GF-D8 (cell line): ENCODE measurements around the gene ALDH4A1.

Source experiments
- DNase-seq: peaks from one replicate; lab custom pipeline; 2025; lab: John Stamatoyannopoulos, UW

Gene ALDH4A1, protein sequence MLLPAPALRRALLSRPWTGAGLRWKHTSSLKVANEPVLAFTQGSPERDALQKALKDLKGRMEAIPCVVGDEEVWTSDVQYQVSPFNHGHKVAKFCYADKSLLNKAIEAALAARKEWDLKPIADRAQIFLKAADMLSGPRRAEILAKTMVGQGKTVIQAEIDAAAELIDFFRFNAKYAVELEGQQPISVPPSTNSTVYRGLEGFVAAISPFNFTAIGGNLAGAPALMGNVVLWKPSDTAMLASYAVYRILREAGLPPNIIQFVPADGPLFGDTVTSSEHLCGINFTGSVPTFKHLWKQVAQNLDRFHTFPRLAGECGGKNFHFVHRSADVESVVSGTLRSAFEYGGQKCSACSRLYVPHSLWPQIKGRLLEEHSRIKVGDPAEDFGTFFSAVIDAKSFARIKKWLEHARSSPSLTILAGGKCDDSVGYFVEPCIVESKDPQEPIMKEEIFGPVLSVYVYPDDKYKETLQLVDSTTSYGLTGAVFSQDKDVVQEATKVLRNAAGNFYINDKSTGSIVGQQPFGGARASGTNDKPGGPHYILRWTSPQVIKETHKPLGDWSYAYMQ

DNA sequence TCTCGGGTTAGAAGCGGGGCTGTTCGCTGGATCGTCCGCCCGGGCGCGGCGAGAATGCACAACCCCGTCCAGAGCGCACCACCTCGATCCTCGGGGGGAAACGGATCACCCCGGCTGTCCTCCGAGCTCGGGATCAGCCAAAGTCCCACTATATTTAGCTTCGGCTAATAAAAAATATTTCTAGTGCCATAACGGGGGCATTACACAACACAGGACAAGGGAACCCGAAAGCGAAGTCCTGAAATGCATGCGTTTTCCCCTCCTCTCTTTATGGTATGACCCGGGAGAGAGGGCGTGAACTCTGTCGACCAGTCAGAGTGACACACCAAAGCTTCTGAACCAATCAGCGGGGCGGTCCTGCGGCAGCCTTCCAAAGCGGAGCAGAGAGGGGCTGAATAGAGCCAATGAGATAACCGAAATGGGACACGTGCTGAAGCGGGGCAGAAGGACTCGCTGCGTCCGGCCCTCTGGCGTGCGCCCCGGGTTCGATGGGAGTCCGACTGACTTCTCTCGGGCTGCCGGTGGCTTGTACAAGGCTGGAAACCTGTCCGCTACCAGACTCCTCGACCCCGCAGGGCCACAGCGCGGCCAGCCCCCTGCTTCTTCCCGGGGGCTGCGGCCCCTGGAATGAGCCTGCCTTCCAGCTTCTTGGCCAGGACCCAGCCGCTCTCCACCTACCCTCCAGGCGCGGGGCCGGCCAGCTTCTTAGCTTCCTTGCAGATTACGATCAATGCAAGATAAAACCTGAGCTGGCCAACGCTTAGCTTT lies at the start of gene ALDH4A1:
ALDH4A1 (minus strand) TSS at position 33 of the 768 bp plus-strand sequence; CDS start at position 1, 32 bp downstream.
- peak; percentile 92 for DNase-seq

DNA sequence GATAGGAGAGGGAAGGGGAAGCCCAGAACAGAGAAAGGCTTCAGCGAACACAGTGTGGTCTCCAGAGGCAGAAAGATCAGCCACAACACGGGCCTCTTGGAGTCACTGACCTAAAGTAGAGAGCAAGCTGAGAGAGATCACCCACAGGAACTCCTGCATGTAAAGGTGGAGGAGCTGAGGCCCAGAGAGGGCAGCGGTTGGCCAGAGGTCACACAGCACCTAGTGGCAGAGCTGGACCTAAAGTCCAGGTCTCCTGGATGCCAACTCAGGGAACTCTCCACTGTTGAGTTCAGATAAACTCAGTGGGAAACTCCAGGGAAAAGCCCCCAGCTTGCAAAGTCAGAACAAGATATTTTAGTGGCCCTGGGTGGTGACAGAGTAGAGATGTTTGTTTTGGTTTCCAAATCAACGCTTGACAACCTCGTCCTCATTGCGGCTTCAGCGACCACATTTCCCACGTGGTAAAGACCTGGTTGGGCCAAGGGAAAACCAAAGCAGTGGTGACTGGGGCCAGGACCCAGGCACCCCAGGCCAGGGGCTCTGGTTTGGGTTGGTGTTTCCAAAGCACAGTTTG lies 49.5 kb upstream of the ALDH4A1 start:
- DNase-seq: peak; percentile 8

DNA sequence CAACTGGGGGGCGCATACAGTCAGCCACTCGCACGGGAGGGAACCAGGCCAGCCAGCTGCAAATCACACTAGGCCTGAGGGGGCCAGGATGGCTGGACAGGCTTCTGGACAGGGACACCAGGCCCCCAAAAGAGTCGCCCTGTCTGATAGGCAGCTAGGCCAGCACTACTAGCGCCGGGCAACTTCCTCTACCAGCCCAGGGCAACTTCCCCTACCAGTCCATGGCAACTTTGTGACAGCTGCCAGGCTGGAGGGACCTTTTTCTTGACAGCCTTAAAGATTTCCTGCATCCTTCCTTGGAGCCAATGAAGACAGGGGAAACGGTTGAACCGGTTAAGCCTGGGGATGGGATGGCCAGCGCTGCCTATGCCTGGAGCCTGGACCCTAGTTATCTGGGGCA lies 49.1 kb upstream of the ALDH4A1 start:
- DNase-seq: peak; percentile 25

DNA sequence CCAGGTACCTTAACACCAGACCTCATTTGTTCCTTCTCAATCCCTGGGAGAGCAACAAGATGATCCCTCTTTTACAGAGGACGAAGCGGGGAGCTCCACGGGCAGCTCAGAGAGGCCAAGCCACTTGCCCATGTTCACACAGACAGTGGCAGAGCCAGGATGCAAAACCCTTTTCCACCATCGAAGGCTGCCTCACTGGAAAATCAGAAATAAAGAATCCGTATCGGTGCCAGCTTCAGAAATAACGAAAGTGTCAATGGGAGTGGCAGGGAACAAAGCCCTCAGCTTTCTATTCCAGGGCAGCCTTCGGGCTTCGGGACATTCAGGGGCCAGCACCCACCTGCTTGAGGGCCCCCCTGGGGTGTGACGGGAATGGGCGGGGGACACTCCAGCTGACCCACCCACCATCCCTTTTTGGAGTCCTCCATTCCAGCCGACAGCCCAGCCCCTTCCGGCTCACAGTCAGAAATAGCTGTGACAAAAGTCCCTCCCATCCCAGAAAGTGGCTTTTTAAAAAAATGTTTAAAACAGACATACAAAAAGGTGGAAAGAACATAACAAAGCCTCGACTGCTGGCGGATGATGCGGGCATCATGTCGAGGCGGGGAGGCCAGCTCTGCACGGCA lies 48.2 kb upstream of the ALDH4A1 start:
- no peak for DNase-seq

DNA sequence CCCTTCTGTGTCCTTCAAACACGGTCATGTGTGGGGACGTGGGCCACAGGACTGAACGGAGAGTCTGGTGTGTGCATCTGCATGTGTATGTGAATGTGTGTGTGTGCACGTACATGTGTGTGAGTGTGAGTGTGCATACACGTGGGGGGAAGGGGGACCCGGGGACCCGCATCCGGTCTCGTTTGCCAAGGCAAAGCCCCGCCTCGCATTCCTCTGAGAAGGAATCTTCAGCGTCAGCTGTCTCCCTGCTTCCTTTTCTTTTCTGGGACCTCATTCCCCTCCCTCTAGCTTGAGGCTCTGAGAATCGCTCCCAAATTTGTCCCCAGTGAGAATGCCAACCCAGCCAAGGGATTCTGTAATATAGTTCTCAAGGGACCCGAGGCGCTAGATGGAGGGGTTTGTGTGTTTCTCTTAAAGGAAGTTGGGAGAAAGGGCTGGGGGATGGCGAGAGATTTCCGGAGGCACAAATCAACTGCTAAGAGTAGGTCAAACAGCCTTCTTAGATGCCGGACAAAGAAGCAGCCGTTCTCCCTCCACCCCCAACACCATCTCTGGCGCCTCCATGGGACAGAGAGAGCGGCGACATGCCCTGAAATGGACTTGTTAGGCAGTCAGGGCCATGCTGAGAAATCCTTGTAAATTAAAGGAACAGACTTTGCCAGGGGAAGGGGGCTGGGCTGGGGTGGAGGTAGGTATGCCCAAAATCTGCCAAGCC lies 47.5 kb upstream of the ALDH4A1 start:
- no peak for DNase-seq

DNA sequence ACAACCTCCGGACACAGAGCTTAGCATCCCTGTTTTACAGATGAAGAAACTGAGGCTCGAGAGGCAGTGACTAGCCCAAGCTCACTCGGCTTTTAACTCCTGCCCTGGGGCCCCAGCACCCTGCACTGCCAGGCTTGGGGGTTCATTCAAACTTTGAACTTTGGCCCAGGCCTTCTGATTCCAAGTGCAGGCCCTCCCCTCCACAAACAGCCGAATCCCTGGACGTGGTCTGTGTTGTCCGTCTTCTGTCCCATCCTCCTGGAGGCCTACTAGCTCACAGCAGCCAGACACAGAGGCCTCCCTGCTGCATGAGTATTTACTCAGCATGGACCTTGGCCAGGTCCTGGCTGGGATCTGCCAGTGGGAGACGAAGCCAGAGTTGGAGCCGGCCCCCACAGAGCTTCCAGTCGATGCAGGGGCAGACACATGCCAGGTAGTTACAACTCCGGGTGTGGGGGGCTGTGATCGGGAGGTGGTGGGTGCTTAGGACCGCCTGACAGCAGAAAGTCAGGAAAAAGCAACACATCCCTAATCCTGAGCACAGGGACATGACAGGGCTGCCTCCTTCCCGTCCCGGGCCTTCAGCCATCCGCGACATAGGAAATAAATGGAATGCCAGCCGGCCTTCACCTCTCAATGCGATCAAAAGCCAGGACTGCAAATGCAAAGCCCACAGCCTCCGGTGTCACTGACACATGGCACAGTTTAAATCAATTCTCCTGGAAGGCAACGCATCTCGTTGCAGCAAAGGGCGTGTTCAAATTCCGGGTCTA lies 46.7 kb upstream of the ALDH4A1 start:
- DNase-seq: no peak

DNA sequence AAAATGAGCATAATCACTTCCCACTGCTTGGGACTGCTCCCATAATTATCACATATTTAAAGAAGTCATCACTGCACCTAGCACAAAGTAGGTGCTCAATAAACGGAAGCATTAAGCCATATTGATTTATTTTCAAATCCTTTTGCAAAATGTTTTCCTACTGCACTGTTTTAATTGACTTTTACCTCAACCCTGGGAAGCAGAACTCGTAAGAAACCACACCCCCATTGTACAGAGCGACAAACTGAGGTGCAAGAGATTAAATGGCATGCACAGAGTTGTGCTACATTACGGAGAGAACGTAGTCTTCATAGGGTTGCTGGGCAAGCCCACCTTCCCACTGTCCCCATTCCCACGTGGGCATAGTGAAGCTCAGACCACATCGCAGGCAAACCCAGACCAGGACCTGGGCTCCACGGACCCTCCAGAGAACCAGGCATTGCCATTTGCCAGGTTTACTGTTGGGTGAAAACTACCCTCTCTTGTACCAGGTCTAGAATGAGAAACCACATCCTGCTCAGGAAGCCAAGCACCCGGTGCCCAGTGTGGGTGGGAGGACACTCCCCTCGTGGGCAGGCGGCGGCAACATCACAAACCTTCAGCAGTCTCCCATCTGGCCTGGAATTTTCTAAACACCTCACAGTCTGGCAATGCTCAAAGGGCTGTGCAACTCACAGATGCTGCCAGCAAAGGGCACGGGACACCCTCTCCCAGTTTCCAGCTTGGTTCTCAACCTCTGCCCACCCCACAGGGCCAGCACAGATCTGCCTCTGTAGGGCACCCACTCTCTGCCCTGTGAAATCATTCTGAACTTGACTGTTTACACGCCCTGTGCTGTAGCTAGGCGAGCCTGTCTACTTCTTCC lies 45.9 kb upstream of the ALDH4A1 start:
- no peak for DNase-seq

DNA sequence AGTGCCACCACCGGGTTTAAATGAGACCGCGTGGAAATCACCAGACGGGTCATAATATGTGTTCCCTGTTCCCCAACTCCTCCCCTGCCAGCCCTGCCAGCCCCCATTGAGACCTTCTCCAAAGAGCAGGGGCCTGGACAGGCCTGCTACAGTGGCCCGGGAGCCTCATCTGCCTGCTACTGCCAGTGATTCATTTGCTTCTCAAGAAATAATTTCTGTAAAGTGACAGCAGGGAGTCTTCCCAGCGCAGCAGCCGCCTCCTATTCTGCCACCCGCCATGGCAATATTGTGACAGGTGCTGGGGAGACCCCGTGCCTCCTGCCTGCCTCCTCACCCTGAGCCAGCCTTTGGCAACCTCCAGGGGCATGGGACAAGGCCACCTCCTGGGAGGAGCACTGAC lies 45.2 kb upstream of the ALDH4A1 start:
- no peak for DNase-seq

DNA sequence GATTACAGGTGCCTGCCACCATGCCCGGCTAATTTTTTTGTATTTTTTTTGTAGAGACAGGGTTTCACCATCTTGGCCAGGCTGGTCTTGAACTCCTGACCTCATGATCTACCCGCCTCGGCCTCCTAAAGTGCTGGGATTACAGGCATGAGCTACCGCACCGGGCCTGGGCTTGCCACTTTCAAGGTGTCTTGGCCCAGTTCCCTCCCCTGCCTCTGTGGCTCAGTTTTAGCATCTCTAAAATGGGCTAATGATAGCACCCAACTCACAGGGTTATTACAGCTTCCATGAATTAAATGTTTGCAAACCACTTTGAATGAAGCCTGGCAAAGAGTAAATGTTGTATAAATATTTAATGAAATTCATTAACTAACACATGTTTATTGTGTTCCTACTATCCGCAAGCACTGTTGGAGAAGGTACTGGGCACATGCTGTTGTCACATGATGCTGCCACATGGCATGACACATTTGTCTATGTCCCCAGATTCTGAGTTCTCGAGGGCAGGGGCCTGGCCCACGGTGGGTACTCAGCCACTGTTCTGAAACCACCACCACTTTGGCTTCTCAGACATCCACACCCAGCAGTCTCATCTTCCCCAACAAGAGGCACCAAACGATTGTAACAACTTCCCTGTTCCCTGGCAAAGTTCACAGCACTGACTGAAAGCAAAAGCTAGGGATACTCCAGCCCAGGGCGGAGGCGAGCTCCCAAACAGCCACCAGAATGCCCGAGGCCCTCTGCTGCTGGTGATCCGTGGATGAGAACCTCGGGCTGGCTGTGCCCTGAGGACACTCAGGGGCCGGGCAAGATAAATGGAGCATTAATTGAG lies 44.4 kb upstream of the ALDH4A1 start:
- no peak for DNase-seq

DNA sequence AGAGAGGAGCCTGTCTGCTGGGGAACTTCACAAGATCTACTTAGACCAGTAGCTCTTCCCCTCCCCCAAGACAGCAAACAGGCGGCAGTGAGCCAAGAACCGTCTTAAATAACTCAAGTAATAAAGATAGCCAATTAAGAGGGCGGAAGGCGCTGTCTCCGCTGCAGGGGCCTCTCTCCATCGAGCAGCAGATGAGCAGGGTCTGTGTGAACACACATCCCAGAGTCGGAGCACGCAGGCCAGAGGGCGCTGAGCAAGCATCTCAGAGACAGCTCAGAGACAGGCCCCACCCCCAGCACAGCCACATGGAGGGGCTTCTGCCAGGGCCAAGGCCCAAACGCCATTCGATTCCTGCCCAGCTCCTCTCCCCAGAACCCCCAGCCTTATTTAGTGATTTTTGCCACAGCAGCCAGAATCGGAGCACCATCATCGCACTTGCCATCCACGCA lies 43.1 kb upstream of the ALDH4A1 start:
- no peak for DNase-seq

DNA sequence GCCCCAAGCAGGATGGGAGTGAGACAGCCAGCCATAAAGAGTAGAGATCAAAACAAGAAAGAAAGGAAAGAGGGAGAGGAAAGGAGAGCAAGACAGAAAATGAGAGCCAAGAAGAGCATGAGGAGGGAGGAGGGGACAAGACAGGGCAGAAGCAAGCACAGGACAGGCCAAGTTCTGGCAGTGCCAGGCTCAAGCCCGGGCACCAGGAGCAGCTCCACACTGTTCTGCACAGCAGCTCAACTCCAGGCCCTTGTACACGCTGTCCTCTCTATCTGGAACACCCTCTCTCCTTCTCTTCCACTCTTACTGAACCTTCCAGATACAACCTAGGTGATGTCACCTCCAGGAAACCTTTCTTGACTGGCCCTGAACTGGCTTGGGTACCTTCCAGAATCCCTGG lies 42.5 kb upstream of the ALDH4A1 start:
- DNase-seq: no peak

DNA sequence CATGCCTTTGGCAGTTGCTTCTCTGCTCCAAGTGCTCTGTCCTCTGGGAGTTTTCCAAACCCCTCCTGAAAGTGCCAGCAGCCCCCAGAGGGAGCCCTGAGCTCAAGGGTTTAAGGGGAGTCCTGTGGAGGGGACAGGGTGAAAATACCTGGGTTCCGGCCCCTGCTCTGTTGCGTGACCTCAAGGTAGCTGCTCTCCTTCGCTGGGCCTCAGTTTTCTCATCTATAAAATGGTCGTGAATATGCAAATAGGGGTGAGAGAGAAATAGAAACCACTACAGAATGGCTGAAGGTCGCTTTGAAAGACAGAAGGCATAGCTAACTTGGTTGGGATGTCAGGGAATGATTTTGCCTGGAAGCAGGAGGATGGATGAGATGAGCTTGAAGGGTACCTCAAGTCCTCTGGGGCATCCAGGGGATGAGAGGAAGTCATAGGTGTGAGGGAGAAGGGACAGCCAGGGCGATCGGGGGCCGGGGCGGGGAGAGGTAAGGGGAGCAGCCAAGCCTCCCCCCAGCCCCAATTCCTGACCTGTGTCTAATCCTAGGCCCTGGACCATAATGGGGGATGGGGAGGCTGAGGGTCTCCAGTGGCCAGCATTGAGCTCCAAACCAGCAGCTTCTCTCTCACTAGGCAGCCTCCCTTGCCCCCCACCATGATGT lies 41.7 kb upstream of the ALDH4A1 start:
- no peak for DNase-seq

DNA sequence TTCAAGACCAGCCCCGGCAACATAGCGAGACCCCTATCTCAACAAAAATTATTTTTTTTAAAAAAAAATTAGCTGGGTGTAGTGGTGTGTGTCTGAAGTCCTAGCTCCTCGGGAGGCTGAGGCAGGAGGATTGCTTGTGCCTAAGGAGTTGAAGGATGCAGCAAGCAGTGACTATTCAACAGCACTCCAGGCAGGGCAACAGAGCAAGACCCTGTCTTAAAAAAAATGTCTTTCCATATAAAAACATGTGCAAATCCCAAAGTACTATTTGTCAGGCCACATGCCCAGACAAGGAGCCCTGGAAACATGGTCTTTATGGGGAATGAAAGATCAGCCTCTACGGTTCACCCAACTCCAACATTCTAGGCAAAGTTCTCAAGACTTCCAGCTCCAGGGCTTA lies 40.8 kb upstream of the ALDH4A1 start:
- no peak for DNase-seq

DNA sequence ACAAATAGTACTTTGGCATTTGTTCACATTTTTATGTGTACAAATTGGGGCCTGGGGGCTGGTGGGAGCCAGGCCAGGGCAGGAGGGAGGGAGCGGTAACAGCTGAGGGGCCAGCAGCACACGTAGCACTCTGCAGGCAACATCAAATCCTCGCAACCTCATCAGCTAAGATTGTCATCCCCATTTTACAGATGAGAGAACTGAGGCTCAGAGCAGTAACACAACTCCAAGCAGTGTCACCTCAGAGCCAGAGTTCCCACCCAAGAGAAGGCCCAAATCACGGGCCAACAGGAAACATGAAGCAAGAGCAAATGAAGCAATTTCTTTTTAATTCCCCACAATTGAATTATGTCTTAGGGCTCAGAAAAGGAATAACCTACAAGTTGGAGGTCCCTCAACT lies 40.0 kb upstream of the ALDH4A1 start:
- DNase-seq: no peak

DNA sequence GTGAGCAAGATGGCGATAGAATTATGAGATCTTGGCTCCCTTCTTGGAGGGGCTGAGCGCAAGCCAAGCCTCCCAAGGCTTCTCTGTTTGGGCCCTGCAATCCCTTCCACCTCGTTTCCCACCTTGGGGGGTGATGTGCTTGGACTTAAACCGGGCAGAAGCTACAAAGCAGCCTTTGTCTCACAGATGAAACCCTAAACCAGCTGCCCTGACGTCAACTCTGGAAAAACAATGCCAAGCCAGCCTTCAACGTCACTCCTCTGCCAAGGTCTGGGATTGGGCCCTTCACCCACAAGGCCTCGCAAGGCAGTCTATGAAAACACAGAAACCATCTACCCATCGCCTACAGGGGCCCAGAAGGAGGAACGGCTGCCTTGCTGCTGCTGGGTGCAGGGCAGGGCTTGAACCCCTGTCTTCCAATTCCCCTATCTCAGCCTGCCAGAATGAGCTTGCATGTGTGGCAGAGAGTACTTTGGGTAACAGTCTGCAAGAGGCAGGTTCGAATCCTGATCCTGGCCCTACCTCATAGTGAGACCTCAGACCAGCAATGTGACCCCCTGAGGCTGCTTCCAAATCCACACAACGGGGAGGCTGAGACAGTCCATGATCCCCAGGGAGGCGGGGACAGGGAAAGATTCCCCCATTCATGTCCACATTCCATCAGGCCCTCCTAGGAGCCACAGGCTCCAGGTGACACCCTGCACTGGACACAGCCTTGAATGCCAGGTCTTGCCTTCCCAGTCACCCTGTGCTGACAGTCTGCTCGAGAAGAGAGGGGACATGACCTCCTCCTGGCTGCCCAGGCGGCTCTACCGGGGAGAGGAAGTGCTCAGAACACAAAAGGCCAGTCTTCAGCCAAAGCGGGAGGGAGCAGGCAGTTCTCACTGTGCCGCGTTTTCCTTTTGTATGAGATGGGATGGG lies 39.1 kb upstream of the ALDH4A1 start:
- no peak for DNase-seq

DNA sequence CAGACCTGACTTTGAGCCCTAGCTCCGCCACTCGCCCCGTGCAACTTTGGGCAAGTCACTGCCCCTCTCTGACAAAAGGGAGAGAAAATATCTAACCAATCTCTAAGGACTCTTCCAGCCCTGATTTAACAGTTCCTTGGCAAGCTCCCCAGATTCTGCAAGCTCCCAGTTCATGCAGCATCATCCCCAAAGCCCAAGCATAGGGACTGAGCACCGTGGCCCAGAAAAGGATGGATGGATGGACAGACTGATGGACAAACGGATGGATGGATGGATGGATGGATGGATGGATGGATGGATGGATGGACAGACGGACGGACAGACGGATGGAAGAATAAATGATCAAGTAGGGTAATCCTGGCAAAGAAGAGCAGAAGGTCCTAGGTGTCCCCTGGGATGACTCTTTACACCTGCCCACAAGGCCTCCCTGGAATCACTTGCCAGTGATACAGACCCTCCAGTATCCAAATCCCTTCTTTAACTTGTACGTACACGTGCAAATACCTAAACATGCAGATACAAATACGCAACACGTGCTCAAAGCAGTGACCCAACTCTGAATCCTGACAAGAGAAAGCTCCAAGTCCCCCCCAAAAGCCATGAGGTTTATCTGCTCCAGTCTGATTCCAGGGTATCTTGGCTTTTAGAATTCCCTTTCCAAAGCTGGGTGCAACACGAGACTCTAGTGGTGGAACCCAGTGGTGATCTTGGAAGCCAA lies 38.1 kb upstream of the ALDH4A1 start:
- no peak for DNase-seq
